CD4-positive, alpha-beta T cell treated with Interleukin-15 for 4 hours (primary cell): ENCODE measurements around the gene PLCL1.

Experiments
- DNase-seq: peaks from one replicate; pipeline ENCODE4 v3.0.0-alpha.2; 2020; ENCODE audit warnings: low spot score

Gene PLCL1

DNA sequence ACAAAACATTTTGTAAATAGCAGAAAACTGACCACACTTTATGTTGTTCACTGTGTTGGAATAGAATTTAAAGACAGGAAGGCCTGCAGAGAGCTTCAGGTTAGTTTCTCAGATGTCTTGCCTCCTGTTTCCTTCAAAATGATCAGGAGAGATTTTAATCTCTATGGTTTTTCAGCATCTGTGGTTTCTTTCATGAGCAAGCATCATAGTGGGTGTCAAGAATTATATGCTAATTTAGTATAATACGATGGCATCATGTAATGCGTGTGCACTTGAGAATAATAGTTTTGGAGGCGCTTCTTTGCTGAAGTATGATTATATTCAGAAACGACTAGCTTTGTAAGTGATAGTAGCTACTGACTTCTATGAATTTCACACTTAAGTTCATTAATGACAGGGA, 149.9 kb downstream of the PLCL1 start:
- peak; percentile 4 for DNase-seq

DNA sequence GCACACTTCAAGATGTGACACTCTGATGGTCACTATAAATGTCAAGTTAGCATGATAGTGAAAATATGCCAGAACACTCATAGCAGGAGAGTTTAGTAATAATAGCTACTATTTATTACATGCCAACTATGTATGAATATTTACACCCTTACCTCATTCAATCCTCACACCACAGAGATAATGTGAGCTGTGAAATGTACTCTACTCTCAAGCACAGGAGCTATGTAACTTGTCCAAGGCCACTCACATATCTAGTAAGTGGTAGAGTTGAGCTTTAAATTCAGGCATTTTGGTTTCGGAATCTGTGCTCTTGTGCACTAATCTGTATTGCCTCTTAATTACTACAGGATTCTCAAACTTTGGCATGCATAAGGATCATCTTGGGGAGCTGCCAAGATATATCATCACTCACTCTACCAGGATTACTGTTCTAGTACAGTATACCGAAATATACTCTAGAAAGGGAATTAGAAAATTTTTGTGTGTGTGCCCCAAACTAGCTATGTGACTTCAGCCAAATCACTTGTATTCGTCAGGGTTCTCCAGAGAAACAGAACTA, 154.3 kb downstream of the PLCL1 start:
- no peak for DNase-seq

GRCh38 chr2:197959383-197959782, 155.0 kb downstream of the PLCL1 start:
- no peak for DNase-seq

GRCh38 chr2:197960786-197961185, 156.4 kb downstream of the PLCL1 start:
- no peak for DNase-seq

DNA sequence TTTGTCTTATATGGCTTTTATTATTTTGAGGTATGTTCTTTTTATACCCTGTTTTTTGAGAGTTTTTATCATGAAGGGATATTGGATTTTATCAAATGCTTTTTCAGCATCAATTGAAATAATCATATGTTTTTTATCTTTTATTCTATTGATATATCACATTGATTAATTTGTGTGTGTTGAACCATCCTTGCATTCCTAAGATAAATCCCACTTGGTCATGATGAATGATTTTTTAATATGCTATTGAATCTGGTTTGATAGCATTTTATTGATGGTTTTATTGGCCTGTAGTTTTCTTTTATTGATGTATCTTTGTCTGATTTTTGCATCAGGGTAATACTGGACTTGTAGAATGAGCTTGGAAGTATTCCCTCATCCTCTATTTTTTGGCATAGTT, 160.3 kb downstream of the PLCL1 start:
- no peak for DNase-seq

GRCh38 chr2:197965756-197966155, 161.4 kb downstream of the PLCL1 start:
- DNase-seq = no peak

GRCh38 chr2:197969391-197969893, 165.0 kb downstream of the PLCL1 start:
- DNase-seq = no peak

GRCh38 chr2:197972061-197972460, 167.7 kb downstream of the PLCL1 start:
- no peak for DNase-seq

DNA sequence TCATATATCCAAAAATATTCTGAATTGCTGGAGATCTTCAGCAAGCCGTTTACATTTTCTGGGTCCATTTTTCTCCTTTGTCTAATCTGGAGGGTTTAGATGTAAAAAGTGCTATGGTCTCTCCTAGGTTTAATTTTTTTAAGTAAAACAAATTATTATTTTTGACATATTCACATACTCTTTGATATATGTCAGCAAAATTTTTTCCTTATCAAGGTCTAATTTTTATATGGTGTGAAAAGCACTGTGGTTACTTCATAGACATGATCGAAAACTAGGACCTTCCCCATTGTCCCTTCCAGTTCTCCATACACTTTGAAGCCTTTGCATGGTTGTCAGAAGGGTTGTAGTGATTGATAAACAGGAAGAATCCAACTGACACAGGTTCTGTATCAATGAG, 168.2 kb downstream of the PLCL1 start:
- no peak for DNase-seq

GRCh38 chr2:197973772-197974171, 169.4 kb downstream of the PLCL1 start:
- DNase-seq = no peak

DNA sequence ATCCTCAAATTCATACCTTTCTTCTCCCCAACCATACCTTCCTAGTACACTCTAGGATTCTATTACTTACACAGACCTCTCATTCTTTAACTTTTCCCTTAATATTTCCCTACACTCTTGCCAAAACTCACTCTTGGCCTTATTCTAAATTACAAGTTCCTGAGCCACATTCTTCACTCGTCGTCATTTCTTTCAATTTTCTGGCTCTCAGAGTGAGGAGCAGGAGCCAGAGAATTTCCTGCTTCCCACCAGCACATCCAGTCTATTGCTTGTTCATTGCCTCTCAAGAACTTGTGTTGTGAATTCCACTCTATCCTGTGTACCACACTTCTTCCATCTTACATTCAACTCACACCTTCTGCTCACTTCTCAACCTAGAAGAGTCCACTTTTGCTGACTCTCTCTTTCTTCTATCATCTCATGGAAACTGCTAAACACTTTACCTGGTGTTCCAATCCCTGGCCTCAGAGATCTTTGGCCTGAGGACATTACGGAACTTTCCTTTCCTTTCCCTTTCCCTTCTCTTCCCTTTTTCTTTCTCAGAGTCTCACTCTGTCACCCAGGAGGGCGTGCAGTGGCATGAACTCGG, 171.6 kb downstream of the PLCL1 start:
- no peak for DNase-seq

DNA sequence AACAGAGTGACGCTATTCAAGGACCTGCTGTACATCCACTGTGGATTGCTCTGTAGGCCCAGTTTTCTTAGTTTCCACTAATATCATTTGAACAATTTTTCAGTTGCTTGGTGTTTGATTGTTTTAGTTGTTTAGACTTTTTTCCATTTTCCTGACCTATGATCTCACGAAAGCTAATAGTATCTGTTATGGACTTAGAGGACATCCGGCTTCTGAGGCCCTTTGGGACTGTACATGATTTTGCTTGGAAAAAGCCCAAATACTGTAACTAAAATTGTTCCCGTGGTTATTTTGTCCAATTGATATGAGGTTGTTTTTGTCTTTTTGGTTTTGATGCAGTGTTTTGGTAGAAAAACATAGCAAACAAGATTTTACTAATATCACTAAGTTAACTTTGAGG, 174.6 kb downstream of the PLCL1 start:
- DNase-seq = no peak

- no peak for DNase-seq
Measured at GRCh38 chr2:197982565-197982964, 178.2 kb downstream of the PLCL1 start.

- DNase-seq = no peak
Measured at GRCh38 chr2:197985029-197985638, 180.7 kb downstream of the PLCL1 start.

- DNase-seq = no peak
Measured at GRCh38 chr2:197986977-197987376, 182.6 kb downstream of the PLCL1 start.

DNA sequence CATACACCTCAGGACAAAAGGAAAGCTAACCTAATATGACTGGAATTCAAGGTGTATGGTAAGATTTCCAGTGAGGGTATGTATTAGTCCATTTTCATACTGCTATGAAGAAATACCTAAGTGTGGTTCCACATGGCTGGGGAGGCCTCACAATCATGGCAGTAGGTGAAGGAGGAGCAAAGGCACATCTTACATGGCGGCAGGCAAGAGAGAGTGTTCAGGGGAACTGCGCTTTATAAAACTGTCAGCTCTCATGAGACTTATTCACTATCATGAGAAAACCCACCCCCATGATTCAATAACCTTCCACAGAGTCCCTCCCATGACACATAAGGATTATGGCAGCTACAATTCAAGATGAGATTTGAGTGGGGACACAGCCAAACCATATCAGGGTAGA, 186.0 kb downstream of the PLCL1 start:
- no peak for DNase-seq

DNA sequence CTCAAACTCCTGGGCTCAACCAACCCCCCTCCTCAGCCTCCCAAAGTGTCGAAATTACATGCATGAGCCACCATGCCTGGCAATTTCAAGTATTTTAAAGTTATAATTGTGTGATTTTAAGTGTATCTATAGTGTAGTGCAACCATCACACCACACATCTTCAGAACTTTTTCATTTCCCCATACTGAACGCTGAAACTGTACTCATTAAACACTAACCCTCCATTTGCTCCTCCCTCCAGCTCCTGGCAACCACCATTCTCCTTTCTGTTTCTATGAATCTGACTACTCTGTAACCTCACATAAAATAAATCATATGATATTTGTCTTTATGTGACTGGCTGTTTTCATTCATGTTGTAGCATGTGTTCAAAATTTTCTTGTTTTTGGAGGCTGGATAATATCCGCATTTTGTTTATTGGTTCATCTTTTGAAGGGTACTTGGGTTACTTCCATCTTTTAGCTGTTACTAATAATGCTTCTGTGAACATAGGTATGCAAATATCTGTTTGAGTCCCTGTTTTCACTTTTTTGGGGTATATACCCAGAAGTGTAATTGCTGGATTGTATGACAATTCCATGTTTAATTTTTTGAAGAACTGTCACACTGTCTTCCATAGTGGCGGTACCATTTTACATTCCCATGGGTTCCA, 188.2 kb downstream of the PLCL1 start:
- no peak for DNase-seq

DNA sequence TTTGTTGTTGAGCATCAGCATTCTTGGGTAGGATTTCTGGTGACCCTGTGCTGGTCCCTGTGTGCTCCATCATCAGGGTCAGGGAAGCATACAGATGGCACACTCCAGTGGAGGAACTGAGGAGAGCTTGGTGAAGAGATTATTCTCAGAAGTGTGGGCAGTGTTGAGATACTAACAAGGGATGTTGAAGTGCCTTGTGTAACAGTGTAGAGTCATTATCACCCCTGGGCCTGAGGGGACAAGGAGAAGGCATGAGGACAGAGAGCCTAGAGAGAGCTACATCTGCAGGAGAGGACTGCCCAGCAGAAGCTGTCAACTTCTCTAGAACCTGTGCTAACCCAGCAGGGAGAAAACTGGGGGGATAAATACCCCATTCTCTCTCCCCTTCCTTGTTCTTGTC, 189.0 kb downstream of the PLCL1 start:
- DNase-seq = no peak

- DNase-seq = no peak
Measured at GRCh38 chr2:197993830-197994229, 189.4 kb downstream of the PLCL1 start.

- no peak for DNase-seq
Measured at GRCh38 chr2:197994751-197995150, 190.4 kb downstream of the PLCL1 start.

DNA sequence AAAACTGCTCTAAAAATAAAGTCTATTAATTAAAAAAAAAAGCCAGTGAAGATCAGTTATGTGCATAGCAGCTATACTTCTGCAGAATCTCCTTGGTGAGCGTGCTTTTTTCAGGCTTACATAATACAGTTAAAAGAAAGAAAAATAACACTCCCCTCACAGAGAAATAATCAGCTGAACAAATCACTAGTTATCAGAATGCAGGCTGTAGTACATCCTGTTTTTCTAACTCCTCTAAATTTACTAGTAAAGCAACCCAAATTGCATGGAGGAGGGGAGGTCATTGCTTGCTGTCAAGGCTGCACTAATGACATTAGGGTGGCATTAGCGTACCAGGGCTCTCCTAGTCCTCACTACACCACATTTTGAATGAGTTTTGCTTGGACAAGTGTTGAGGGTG, 192.2 kb downstream of the PLCL1 start:
- no peak for DNase-seq

DNA sequence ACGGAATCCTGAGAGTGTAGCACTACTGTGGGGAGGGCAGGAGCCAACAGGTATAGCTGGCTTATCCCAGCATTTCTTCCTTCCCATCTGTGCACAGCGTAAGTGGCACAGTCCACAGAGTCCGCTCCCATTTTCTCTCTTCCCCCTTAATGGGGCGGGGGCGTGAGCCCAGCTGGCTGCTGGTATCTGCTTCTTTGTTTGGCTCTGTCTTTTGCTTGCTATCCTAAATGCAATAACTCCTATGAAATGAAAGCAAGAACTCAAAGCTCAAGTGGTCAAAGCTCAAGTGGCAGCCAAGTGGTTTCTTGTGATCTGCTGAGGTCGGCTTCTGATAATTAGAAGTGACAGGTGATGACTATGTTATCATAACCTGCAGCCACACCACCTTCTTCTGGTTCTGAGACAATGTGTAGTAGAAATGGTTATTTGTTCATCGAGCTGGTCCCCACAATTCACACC, 192.7 kb downstream of the PLCL1 start:
- DNase-seq = no peak

- DNase-seq = no peak
Measured at GRCh38 chr2:197998702-197999101, 194.3 kb downstream of the PLCL1 start.
